Right lobe of liver (tissue), 6 donors: ENCODE results near the gene CD40LG. TPM values are rescaled to one million over a fixed set of nuclear protein-coding genes. Genes with fewer than 3 reads are reported as not detected.

Experiments
- ATAC-seq, 4 donors: fragments of 200-7000 bp; cut with Tn5 transposase; one replicate each; pipeline ENCODE4 v1.9.1; 2020; ENCODE audit warnings: mild to moderate bottlenecking in 4 of 4, moderate library complexity in 4 of 4
- DNase-seq, 3 donors: peaks; one replicate each; pipeline ENCODE4 v3.0.0-alpha.2; 2020
- H3K27ac ChIP-seq, 3 donors: fragments of 200-600 bp; one replicate each; pipeline ENCODE4 v1.8.0; 2022
- H3K27me3 ChIP-seq, 2 donors: fragments of 200-600 bp; one replicate each; pipeline ENCODE4 v1.8.0; 2022
- H3K36me3 ChIP-seq, 4 donors: fragments of 200-600 bp; sonication (generic) in 1 of 4; one replicate each; pipeline versions ENCODE4 v1.5.1 to v1.8.0; 2017 to 2022; ENCODE audit warnings: control low read depth in 1 of 4
- H3K4me1 ChIP-seq, 4 donors: fragments of 200-600 bp; sonication (generic) in 1 of 4; one replicate each; pipeline versions ENCODE4 v1.5.1 to v1.8.0; 2017 to 2022; ENCODE audit warnings: control low read depth in 1 of 4
- H3K4me3 ChIP-seq, 3 donors: fragments of 200-600 bp; one replicate each; pipeline ENCODE4 v1.8.0; 2022
- H3K9me3 ChIP-seq, 4 donors: fragments of 200-600 bp; sonication (generic) in 1 of 4; one replicate each; pipeline versions ENCODE4 v1.5.1 to v1.8.0; 2017 to 2022; ENCODE audit warnings: control low read depth in 1 of 4
- POLR2A ChIP-seq: fragments of 450-650 bp; IDR thresholded peaks from one replicate; pipeline ENCODE4 v1.6.1; 2017; ENCODE audit warnings: antibody characterized with exemption, mild to moderate bottlenecking
- WGBS: methylation state at CpG from one replicate; pipeline ENCODE4 v1.1.6; 2018; ENCODE audit warnings: low coverage, low lambda C conversion rate; ENCODE audit not compliant: insufficient coverage; ENCODE audit errors: missing lambda C conversion rate; 5-methylcytosine and 5-hydroxymethylcytosine counted together
- intact Hi-C, 2 donors: fragments of 100-400 bp; cut with DNase I; formaldehyde crosslinking; loops; one replicate each; pipeline versions ENCODE4 v1.11.2 to v1.14.1; 2022
- total RNA-seq, 6 experiments: library from RNA; depleted of rRNA in 2 of 6; stranded (reverse); fragments of >200 nt in 2 of 6; fragmentation: NEBNext Ultra II Directional in 3 of 6; extraction: Animal tissue kit (Norgen Biotek cat#: 25700) in 3 of 6; gene quantifications; one replicate each; pipeline versions ENCODE4 v1.1.0 to v1.2.4, GENCODE V29; 2016 to 2023
- TF ChIP-seq, protein P1 (sequence below), 4 donors: fragments of 200-600 bp in 3 of 4; fragments of 450-650 bp in 1 of 4; IDR thresholded peaks; one replicate each; pipeline versions ENCODE4 v1.5.1 to v1.8.0; 2016 to 2022; ENCODE audit warnings: antibody characterized with exemption in 4 of 4, mild to moderate bottlenecking in 2 of 4
- donor health status: DM: no; HTN: yes; CAD: no.
- donor health status: DM: no; HTN: no; CAD: no.
- donor health status: DM: no; HTN: no; CAD: no.
- donor health status: DM: no; HTN: yes; CAD: no.
- donor health status: DM: no; HTN: yes; CAD: no.

CD40LG gene
- total RNA-seq, 6 experiments from 2014 or later: 0.10 to 0.11 TPM; not detected in 4

DNA sequence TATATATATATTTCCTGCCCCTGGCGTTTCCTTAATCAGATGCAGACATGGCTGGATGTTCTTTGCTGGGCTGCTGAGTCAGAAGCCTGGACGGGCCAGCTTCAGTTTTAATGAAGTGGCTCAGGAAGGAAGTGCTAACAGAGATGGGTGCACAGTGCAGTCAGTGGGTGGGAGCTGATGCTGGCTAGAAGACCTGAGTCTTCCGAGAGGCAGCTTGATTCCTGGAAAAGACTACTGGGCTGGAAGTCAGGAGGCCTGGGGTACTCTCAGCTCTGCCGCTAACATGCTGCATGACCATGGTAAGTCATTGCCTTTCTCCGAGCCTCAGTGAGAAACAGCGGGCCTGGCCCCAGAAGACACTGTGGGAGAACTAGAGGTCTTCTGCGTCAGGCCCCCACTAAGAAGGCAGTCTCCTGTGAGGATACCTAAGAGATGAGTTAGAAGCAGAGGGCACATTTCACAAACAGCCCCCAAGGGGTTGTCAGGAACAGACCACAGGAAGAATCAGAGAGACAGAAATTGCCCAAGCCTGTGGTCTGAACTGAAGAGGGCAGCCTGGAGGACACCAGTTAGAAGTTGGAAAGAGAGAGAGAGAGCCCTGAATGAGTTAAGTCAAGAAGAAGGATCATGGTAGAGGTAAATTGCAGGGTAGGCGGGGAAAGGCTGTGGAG, 8.3 kb upstream of the CD40LG start:
- DNase-seq: no peak

GRCh38 chrX:136643243-136643642, 4.7 kb upstream of the CD40LG start:
- H3K4me3 ChIP-seq: no peak overlapping the region
- ATAC-seq (no peak), DNase-seq (no peak)
- WGBS: 36% methylated on average over 1 of the region's 1 CpG
- no peaks in the 10 kb centered on the region for H3K36me3 ChIP-seq
- intact Hi-C loops: no loop called here
- TF ChIP-seq POLR2A: no peak
- TF ChIP-seq, protein P1, sequence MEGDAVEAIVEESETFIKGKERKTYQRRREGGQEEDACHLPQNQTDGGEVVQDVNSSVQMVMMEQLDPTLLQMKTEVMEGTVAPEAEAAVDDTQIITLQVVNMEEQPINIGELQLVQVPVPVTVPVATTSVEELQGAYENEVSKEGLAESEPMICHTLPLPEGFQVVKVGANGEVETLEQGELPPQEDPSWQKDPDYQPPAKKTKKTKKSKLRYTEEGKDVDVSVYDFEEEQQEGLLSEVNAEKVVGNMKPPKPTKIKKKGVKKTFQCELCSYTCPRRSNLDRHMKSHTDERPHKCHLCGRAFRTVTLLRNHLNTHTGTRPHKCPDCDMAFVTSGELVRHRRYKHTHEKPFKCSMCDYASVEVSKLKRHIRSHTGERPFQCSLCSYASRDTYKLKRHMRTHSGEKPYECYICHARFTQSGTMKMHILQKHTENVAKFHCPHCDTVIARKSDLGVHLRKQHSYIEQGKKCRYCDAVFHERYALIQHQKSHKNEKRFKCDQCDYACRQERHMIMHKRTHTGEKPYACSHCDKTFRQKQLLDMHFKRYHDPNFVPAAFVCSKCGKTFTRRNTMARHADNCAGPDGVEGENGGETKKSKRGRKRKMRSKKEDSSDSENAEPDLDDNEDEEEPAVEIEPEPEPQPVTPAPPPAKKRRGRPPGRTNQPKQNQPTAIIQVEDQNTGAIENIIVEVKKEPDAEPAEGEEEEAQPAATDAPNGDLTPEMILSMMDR (IDR thresholded peaks at IDR 0.05): no peak
- no peaks in the 10 kb centered on the region for H3K9me3 ChIP-seq
- H3K27ac ChIP-seq: no peak overlapping the region
- peaks cover 0 to 2% of the 10 kb centered on the region in 2 donors for H3K27me3 ChIP-seq
- no peaks in the 10 kb centered on the region for H3K4me1 ChIP-seq

More for the DNA sequence above, 8.3 kb upstream of the CD40LG start:
- H3K4me3 ChIP-seq: no peak overlapping the region
- H3K27ac ChIP-seq: no peak overlapping the region
- WGBS: 49% methylated on average over 6 of the region's 8 CpGs
- H3K9me3 ChIP-seq: no peaks in the 10 kb centered on the region
- intact Hi-C loops: no loop called here
- TF ChIP-seq POLR2A: no peak
- TF ChIP-seq, protein P1 (IDR thresholded peaks at IDR 0.05): no peak
- H3K27me3 ChIP-seq: no peaks in the 10 kb centered on the region
- ATAC-seq: peak in 1 of 4 donors; percentile 26
- H3K36me3 ChIP-seq: no peaks in the 10 kb centered on the region
- H3K4me1 ChIP-seq: no peaks in the 10 kb centered on the region

DNA sequence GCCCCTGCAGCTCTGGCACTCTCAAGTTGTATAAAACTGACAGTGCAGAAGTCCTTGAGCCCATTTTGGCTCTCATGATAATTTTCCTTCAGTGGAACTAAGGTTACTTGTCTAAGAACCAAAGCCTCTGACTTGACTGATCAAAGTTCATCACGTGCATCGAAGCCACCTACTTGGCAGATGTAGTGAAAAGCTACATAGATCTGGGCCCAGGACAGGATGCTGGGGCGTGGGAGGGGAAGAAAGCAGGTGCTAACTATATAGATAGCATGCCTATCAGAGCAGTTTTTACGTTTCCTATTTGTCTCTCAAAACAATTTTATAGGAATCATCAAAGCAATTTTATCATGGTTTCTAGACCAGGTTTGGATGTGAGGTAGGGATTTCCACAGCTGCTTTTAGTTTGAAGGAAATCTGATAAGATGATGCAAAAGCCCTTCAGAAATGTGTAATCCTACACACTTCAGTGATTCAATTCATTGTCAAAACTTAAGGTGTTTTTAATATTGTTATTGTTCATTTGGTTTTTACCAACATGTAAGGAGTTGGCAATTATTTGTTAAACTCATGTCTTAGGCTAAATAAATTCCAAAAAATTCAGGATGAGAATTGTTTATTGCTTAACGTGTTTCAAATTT, 1.2 kb upstream of the CD40LG start:
- Histone ChIP-seq H3K4me3 (no peak overlapping the region), H3K27ac (no peak overlapping the region), H3K4me1 (no peaks in the 10 kb centered on the region), H3K36me3 (no peaks in the 10 kb centered on the region), H3K27me3 (peaks cover 0 to 5% of the 10 kb centered on the region in 2 donors), H3K9me3 (no peaks in the 10 kb centered on the region)
- TF ChIP-seq, protein P1 (IDR thresholded peaks at IDR 0.05): no peak
- TF ChIP-seq POLR2A: no peak
- DNase-seq: no peak
- ATAC-seq: no peak
- 29% methylated on average over 5 of the region's 5 CpGs for WGBS
- intact Hi-C loops: no loop called here

GRCh38 chrX:136650811-136651210, 2.9 kb downstream of the CD40LG start:
- no peaks in the 10 kb centered on the region for H3K4me1 ChIP-seq
- no peak overlapping the region for H3K27ac ChIP-seq
- no peaks in the 10 kb centered on the region for H3K9me3 ChIP-seq
- DNase-seq (no peak), ATAC-seq (no peak)
- no peak overlapping the region for H3K4me3 ChIP-seq
- WGBS: 67% methylated on average over 2 of the region's 3 CpGs
- intact Hi-C loops: no loop called here
- TF ChIP-seq, protein P1 (IDR thresholded peaks at IDR 0.05): no peak
- no peak for TF ChIP-seq POLR2A
- peaks cover 0 to 5% of the 10 kb centered on the region in 2 donors for H3K27me3 ChIP-seq
- H3K36me3 ChIP-seq: no peaks in the 10 kb centered on the region
